Measurements from ENCODE around the gene RAB3IL1. TPM values are rescaled to one million over a fixed set of nuclear protein-coding genes. Genes with fewer than 3 reads are reported as not detected.
A peak's percentile ranks its signal among the peaks of the same experiment; 100 is the strongest.

RAB3IL1 gene
- total and polyA plus RNA-seq, 2 of the 13 experiments (the other 11 are each of a cell fraction or from before 2014, with no cell fraction given), result 1.2 to 2.0 TPM

- no peak for TF ChIP-seq NFAT5 (CRISPR knock-in tag; IDR thresholded peaks at IDR 0.05)
- TF ChIP-seq NCOA2 (CRISPR knock-in tag; IDR thresholded peaks at IDR 0.05), result peak; percentile 23; the same call in 1 of the 2 replicates
- TF ChIP-seq RBFOX2 (IDR thresholded peaks at IDR 0.05; ENCODE audit: low read depth, low read length), result no peak
- TF ChIP-seq FOXK1 (CRISPR knock-in tag; IDR thresholded peaks at IDR 0.05; ENCODE audit: borderline replicate concordance, low read depth), result peak; percentile 52; the same call in 1 of the 2 replicates
- peak; percentile 83; the same call in 1 of the 2 replicates for TF ChIP-seq ZNF614 (CRISPR knock-in tag; IDR thresholded peaks at IDR 0.05; ENCODE audit: borderline replicate concordance)
- TF ChIP-seq ZNF639 (CRISPR knock-in tag; conservative IDR thresholded peaks at IDR 0.05), result no peak
- peak; percentile 37; the same call in 1 of the 2 replicates for TF ChIP-seq CEBPG (CRISPR knock-in tag; IDR thresholded peaks at IDR 0.05)
- no peak for TF ChIP-seq EZH2 (conservative IDR thresholded peaks at IDR 0.05; ENCODE audit: low read depth, low read length)
- TF ChIP-seq FUBP1 (CRISPR knock-in tag; IDR thresholded peaks at IDR 0.05; ENCODE audit: borderline replicate concordance), result no peak
- no peak for TF ChIP-seq RNF219 (CRISPR knock-in tag; IDR thresholded peaks at IDR 0.05)
- TF ChIP-seq PATZ1 (CRISPR knock-in tag; IDR thresholded peaks at IDR 0.05), result peak; percentile 79
Observed at GRCh38 chr11:61899146-61899841, 18.1 kb downstream of the RAB3IL1 start (continued).
